Activated CD4-positive, alpha-beta memory T cell treated with anti-CD3 and anti-CD28 coated beads for 36 hours (primary cell): ENCODE measurements around the gene THOC6. TPM values are rescaled to one million over a fixed set of nuclear protein-coding genes. Genes with fewer than 3 reads are reported as not detected.
"Not testable (repeated sequence)": the region's sequence is repeated elsewhere in the genome, so short reads cannot be mapped to it uniquely, and the experiment has no call there.

ENCODE experiments used
- CTCF ChIA-PET: fragments of 350-600 bp; sonication (Branson Sonifier 250); formaldehyde crosslinking; loops from one replicate; lab custom pipeline; 2021; ENCODE audit warnings: antibody characterized with exemption, inconsistent platforms; lab: Charles Lee
- POLR2A ChIA-PET: fragments of 350-600 bp; sonication (Branson Sonifier 250); formaldehyde crosslinking; loops from one replicate; lab custom pipeline; 2021; ENCODE audit warnings: antibody characterized with exemption; lab: Charles Lee
- DNase-seq: peaks from one replicate; pipeline ENCODE4 v3.0.0-alpha.2; 2020
- H3K27ac Mint-ChIP-seq: one replicate; pipeline ENCODE4 v1.8.0; 2021; ENCODE audit warnings: mixed read lengths
- H3K27me3 Mint-ChIP-seq: one replicate; pipeline ENCODE4 v1.8.0; 2021; ENCODE audit warnings: mixed read lengths
- H3K36me3 Mint-ChIP-seq: one replicate; pipeline ENCODE4 v1.8.0; 2021; ENCODE audit warnings: mixed read lengths
- H3K4me1 Mint-ChIP-seq: one replicate; pipeline ENCODE4 v1.8.0; 2021; ENCODE audit warnings: low read depth, mixed read lengths
- H3K4me3 Mint-ChIP-seq: one replicate; pipeline ENCODE4 v1.8.0; 2021; ENCODE audit warnings: mild to moderate bottlenecking, mixed read lengths
- H3K9me3 Mint-ChIP-seq: one replicate; pipeline ENCODE4 v1.8.0; 2021; ENCODE audit warnings: mixed read lengths
- intact Hi-C: fragments of 100-400 bp; cut with micrococcal nuclease; formaldehyde crosslinking; loops from one replicate; pipeline ENCODE4 v1.15.1; 2023
- total RNA-seq, 2 experiments: library from RNA; stranded (reverse); gene quantifications; one replicate each; pipeline ENCODE4 v1.2.3, GENCODE V29; 2021

THOC6 gene
- total RNA-seq, 2 experiments from 2014 or later, result 41.2 to 42.7 TPM

DNA sequence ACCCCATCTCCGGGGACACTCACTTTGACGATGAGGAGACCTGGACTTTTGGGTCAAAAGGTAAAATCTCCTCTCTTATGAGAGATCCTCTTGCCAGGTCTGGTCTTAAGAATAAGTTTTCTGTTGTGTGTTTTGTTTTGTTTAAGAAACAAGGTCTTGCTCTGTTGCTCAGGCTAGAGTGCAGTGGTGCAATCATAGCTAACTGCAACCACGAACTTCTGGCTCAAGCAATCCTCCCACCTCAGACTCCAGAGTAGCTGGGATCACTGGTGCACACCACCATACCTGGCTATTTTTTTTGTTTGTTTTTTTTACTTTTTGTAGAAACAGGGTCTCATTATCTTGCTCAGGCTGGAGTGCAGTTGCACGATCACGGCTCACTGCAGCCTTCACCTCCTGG is 26.7 kb downstream of the THOC6 start:
- peaks cover 33% of the 10 kb centered on the region for H3K4me1 Mint-ChIP-seq
- H3K4me3 Mint-ChIP-seq, result no peak overlapping the region
- peak overlapping the region; percentile 38 for H3K27ac Mint-ChIP-seq
- ChIA-PET CTCF (interaction anchor here (0.9 to 6.2 kb wide), 3 partner anchors 9 to 76 kb away, joined by 3 to 89 read pairs (median 3); no protein-coding TSS in a partner anchor), POLR2A (no interaction called here)
- intact Hi-C loops, result no loop called here
- DNase-seq, result no peak
- peaks cover 12% of the 10 kb centered on the region for H3K36me3 Mint-ChIP-seq
- no peaks in the 10 kb centered on the region for H3K9me3 Mint-ChIP-seq
- H3K27me3 Mint-ChIP-seq, result peaks cover 3% of the 10 kb centered on the region

DNA sequence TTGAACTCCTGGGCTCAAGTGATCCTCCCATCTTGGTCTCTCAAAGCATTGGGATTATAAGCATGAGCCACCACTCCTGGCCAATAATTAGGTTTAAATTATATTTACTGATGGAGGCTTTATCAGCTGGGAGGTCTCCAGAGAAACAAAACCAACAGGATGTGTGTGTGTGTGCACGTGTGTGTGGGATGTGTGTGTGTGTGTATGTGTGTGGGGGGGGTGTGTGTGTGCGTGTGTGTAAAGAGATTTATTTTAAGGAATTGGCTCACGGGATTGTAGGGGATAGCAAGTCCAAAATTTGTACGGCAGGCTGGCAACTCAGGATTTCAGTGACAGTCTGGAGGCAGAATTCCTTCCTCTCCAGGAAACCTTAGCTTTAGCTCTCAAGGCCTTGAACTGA is 27.2 kb downstream of the THOC6 start:
- ChIA-PET CTCF (interaction anchor here (0.9 to 6.2 kb wide), 4 partner anchors 8 to 79 kb away, joined by 3 to 89 read pairs (median 6); no protein-coding TSS in a partner anchor), POLR2A (interaction anchor here (0.8 kb wide), 1 partner anchor 11 kb away, joined by 3 read pairs; no protein-coding TSS in a partner anchor)
- DNase-seq, result no peak
- H3K9me3 Mint-ChIP-seq, result no peaks in the 10 kb centered on the region
- H3K27ac Mint-ChIP-seq, result peak overlapping the region; percentile 58
- intact Hi-C loops, result no loop called here
- H3K36me3 Mint-ChIP-seq, result peaks cover 14% of the 10 kb centered on the region
- H3K27me3 Mint-ChIP-seq, result peaks cover 3% of the 10 kb centered on the region
- peaks cover 37% of the 10 kb centered on the region for H3K4me1 Mint-ChIP-seq
- H3K4me3 Mint-ChIP-seq, result no peak overlapping the region

DNA sequence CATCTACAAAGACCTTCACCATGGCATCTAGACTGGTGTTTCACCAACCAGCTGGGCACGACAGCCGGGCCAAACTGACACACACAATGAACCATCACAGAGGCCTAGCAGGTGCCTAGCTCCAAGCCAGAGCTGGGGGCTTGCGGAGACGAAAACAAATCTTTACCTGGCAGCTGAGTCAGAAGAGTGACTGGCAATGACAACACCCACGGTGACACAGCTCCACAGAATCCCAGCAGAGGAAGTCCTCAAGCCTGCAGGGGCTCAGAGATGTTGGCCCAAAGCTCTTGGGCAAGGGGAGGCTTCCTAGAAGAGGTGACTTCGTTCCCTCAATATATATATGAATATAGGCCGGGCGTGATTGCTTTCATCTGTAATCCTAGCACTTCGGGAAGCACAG is 27.7 kb downstream of the THOC6 start:
- peak; percentile 51 for DNase-seq
- H3K36me3 Mint-ChIP-seq, result peaks cover 14% of the 10 kb centered on the region

DNA sequence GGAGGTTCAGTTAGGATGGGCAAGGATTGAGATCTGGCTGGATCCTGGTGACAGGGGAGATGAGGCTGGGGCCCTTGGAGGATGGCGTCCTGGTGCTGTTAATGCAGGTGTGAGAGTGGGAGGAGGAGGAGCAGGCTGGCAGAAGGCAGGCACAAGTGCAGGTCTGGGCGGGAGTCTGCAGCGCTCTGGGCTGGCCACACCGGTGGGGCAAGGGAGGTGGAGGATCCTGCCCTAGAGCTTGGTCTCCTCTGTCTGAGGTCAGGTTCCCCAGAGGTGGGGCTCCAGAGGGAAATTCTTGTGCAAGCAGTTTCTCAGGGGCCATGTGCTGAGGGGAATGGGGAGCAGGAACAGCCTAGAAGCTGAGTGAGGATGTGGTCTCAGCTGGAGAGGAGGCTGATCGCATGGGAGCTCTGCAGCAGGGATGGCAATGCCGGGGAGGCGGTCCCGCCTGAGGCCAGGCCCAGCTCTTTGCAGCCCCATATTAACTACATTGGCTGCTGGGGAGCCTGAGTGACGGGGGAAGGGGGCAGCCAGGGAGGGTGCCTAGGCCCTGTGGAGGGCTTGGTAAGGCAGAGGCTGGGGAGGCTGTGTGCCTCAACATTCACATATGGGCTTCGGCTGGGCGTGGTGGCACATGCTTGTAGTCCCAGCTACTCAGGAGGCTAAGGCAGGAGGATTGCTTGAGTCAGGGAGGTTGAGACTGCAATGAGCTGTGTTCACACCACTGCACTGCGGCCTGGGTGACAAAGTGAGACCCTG is 28.9 kb downstream of the THOC6 start:
- DNase-seq, H3K9me3 Mint-ChIP-seq, H3K4me3 Mint-ChIP-seq, H3K27me3 Mint-ChIP-seq, intact Hi-C loops, POLR2A ChIA-PET: not testable (repeated sequence)
- H3K4me1 Mint-ChIP-seq, result peaks cover 47% of the 10 kb centered on the region
- H3K27ac Mint-ChIP-seq, result peak overlapping the region; percentile 15
- H3K36me3 Mint-ChIP-seq, result peaks cover 22% of the 10 kb centered on the region
- CTCF ChIA-PET, result interaction anchor here (6.2 kb wide), 1 partner anchor 22 kb away, joined by 89 read pairs; no protein-coding TSS in a partner anchor

More for the DNA sequence above, 27.7 kb downstream of the THOC6 start:
- Mint-ChIP-seq H3K9me3 (no peaks in the 10 kb centered on the region), H3K27ac (peak overlapping the region; percentile 58), H3K27me3 (peaks cover 3% of the 10 kb centered on the region), H3K4me3 (no peak overlapping the region), H3K4me1 (peaks cover 39% of the 10 kb centered on the region)
- ChIA-PET CTCF (interaction anchor here (1.1 to 6.2 kb wide), 3 partner anchors 21 to 78 kb away, joined by 3 to 89 read pairs (median 9); no protein-coding TSS in a partner anchor), POLR2A (interaction anchor here (0.8 kb wide), 1 partner anchor 12 kb away, joined by 3 read pairs; no protein-coding TSS in a partner anchor)
- intact Hi-C loops, result no loop called here

DNA sequence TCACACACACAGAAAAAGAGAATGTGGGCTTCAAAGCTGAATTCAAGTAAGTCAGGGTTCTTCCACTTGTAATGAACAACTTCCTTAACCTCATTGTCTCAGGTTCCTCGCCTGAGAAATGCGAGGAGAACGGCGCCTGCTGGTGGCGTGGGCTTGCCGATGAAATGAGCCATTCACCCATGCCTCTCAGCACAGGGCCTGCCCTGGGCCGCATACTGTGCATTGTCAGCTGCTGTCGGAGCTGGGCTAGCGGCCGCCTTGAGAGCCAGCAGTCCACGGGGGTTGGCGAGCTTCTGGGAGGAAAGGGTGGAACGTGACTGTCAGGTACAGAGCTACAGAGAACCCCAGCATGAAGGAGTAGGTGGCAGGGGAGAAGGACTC is 29.5 kb downstream of the THOC6 start:
- H3K27me3 Mint-ChIP-seq, H3K4me3 Mint-ChIP-seq, H3K9me3 Mint-ChIP-seq, CTCF ChIA-PET, intact Hi-C loops, DNase-seq, H3K27ac Mint-ChIP-seq, POLR2A ChIA-PET: not testable (repeated sequence)
- peaks cover 22% of the 10 kb centered on the region for H3K36me3 Mint-ChIP-seq
- peaks cover 45% of the 10 kb centered on the region for H3K4me1 Mint-ChIP-seq

DNA sequence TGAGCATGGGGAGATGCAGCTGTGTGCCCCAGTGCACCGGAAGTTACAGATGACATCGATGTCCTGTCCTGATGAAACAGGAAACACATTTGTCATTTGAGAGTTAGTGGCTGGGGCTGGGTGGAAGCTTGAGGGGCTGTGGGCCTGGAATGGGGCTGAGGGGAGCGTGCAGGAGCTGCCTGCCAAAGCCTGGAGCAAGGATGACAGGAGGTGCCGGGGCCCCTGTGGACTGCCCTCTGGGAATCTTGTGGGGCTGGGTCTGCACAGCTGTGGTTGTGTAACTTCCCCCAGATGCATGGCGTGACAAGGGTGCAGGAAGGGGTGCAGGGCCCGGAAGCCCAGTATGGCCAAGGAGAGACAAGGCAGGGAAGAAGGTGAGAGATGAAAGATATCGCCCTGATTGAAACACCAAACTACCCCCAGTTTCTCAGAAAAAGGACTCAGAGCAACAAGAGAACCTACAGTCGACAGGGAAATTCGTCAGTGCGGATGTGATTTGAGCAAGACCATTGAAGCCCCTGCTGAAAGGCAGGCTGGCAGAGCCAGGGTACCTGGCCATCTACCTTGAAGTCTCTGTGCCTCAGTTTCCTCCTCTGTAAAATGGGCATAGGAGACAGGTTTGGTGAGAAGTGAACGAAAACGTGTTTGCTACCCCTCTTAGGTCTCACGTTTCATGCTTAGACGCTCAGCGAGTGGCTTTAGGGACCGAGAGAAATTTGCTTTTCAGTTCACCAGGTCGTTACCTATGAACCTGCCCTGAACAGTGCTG is 31.3 kb downstream of the THOC6 start:
- intact Hi-C loops, result no loop called here
- H3K9me3 Mint-ChIP-seq, result no peaks in the 10 kb centered on the region
- peak overlapping the region; percentile 88 for H3K27ac Mint-ChIP-seq
- CTCF ChIA-PET, result interaction anchor here (0.7 to 6.4 kb wide), 2 partner anchors 24 to 74 kb away, joined by 3 to 92 read pairs; no protein-coding TSS in a partner anchor
- H3K27me3 Mint-ChIP-seq, result no peaks in the 10 kb centered on the region
- peak overlapping the region; percentile 12 for H3K4me3 Mint-ChIP-seq
- peaks cover 23% of the 10 kb centered on the region for H3K36me3 Mint-ChIP-seq
- DNase-seq, result peak; percentile 47
- POLR2A ChIA-PET, result no interaction called here
- H3K4me1 Mint-ChIP-seq, result peaks cover 51% of the 10 kb centered on the region

DNA sequence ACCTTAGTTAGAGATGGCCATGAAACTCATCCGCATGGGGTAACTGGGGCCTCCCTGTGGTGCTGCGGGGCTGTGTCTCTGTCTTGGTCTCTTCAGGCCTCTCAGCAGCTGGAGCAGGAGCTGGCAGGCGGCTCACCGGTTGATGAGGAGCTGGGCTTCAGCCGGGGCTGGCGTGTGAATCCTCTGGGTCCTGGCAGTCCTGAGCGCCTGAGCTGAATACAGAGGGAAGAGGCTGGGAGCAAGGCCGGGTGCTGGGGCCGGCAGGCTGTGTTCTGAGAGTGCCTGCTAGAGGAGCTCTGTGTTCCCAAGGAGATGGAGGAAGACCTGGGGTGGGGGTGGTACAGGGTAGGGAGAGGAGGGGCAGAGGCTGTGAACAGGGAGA is 31.9 kb downstream of the THOC6 start:
- Mint-ChIP-seq H3K27ac (peak overlapping the region; percentile 88), H3K36me3 (peaks cover 23% of the 10 kb centered on the region), H3K4me3 (peak overlapping the region; percentile 12), H3K4me1 (peaks cover 57% of the 10 kb centered on the region)
- POLR2A ChIA-PET, H3K9me3 Mint-ChIP-seq, DNase-seq, intact Hi-C loops, H3K27me3 Mint-ChIP-seq: not testable (repeated sequence)
- CTCF ChIA-PET, result interaction anchor here (6.4 to 12.3 kb wide), 2 partner anchors 24 to 73 kb away, joined by 92 to 270 read pairs; no protein-coding TSS in a partner anchor

DNA sequence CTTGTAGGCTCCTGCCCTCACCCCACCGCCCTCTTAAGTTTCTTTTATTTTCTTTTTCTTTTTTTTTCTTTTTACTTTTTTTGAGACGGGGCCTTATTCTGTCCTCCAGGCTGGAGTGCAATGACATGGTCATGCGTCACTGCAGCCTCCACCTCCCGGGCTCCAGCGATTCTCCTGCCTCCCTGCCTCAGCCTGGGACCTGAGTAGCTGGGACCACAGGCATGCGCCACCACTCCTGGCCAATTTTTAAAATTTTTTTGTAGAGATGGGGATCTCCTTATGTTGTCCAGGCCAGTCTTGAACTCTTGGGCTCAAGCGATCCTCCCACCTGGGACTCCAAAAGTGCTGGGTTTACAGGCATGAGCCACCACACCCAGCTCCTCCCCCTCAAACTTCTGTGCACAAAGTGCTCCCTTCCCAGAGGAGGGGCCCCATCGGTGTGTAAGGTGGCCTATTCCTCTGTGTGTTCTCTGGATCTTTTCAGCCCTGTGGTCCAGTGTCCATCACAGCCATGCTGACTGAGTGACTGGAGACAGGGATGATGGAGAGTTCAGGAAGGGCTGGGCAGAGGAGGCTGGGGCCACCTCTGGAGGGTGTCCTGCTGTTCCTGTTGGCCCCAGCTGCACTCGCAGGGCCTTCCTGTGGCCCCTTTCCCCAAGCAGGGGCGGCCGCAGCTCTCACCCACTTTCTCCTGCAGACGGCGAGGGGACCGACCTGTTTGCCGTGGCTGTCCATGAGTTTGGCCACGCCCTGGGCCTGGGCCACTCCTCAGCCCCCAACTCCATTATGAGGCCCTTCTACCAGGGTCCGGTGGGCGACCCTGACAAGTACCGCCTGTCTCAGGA is 32.7 kb downstream of the THOC6 start:
- H3K9me3 Mint-ChIP-seq, result no peaks in the 10 kb centered on the region
- no peaks in the 10 kb centered on the region for H3K27me3 Mint-ChIP-seq
- DNase-seq, result no peak
- POLR2A ChIA-PET, result no interaction called here
- CTCF ChIA-PET, result interaction anchor here (6.4 to 12.3 kb wide), 2 partner anchors 25 to 72 kb away, joined by 92 to 270 read pairs; no protein-coding TSS in a partner anchor
- H3K36me3 Mint-ChIP-seq, result peaks cover 23% of the 10 kb centered on the region
- intact Hi-C loops, result no loop called here
- peaks cover 52% of the 10 kb centered on the region for H3K4me1 Mint-ChIP-seq
- peak overlapping the region; percentile 91 for H3K4me3 Mint-ChIP-seq
- peak overlapping the region; percentile 30 for H3K27ac Mint-ChIP-seq

DNA sequence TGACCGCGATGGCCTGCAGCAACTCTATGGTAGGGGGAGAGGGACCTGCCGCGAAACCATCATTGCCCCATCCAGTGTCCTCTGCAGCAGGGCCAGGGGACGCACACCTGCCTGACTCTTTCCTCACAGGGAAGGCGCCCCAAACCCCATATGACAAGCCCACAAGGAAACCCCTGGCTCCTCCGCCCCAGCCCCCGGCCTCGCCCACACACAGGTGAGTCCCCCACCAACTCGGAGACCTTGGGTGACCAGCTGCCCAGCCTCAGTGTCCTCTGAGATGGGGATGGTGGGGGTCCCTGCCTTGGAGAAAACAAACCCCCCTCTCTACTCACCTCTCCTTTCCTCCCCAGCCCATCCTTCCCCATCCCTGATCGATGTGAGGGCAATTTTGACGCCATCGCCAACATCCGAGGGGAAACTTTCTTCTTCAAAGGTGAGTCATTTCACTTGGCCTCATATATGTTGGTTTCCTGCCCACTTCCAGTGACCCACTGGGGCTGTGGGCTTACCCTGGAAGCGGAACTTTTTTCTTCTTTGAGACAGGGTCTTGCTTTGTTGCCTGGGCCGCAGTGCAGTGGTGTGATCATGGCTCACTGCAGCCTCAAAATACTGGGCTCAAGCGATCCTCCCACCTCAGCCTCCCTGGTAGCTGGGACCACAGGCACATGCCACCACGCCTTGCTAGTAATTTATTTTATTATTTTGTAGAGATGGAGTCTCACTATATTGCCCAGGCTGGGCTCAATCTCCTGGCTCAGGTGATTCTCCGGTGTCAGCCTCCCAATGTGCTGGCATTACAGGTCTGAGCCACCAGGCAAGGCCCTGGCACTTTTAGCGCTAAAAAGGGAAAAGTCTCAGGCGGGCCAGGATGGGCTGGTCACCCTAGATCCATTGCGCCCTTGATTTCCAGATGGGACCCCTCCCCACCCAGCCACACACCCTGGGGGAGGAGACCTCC is 33.6 kb downstream of the THOC6 start:
- Mint-ChIP-seq H3K27me3 (no peaks in the 10 kb centered on the region), H3K27ac (peak overlapping the region; percentile 80), H3K4me3 (peak overlapping the region; percentile 91), H3K9me3 (no peaks in the 10 kb centered on the region), H3K36me3 (peaks cover 23% of the 10 kb centered on the region), H3K4me1 (peaks cover 55% of the 10 kb centered on the region)
- intact Hi-C loops, result loop anchor here (2.0 kb wide), 1 partner anchor 17 kb away; no protein-coding TSS in a partner anchor
- DNase-seq, result peak; percentile 39
- POLR2A ChIA-PET, result interaction anchor here (1.8 to 3.0 kb wide), 3 partner anchors 9 to 72 kb away, joined by 4 to 23 read pairs (median 17); no protein-coding TSS in a partner anchor
- CTCF ChIA-PET, result interaction anchor here (1.0 to 12.3 kb wide), 17 partner anchors 10 to 111 kb away, joined by 3 to 270 read pairs (median 7); partner anchors contain the start of genes HCFC1R1, THOC6 and ZNF213
